Measurements from ENCODE around the gene FSTL5.

DNA sequence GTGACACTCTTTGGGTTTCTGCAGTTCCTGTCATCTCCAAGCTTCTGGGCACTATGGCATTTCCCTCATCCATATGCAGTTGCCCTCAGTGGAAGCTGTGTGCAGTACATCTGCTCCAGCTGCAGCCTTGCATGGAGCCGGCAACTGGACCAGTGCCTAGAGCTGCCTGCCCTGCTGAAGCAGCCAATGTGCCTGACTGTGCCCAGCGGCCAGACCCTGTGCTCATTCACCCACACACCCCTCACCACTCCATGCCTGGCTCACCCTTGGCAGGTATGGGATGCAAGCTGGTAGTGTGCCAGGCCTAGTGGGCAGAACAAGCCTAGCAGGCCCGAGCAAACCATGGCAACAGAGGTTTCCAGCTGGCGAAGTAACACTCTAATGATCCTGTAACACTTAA, 370.8 kb downstream of the FSTL5 start:
- no peak for TF ChIP-seq POLR2A (IDR thresholded peaks at IDR 0.05; ENCODE audit: low read length)
- no peak for TF ChIP-seq GATA1 (IDR thresholded peaks at IDR 0.05; ENCODE audit: low read depth, low read length)

Measured in erythroblast (primary cell).